ENCODE results near the gene FAM43B. TPM values are rescaled to one million over a fixed set of nuclear protein-coding genes. Genes with fewer than 3 reads are reported as not detected.
"Not testable (repeated sequence)": the region's sequence is repeated elsewhere in the genome, so short reads cannot be mapped to it uniquely, and the experiment has no call there.

The FAM43B gene
- total RNA-seq, 1 experiment from 2014 or later, result 2.9 TPM

DNA sequence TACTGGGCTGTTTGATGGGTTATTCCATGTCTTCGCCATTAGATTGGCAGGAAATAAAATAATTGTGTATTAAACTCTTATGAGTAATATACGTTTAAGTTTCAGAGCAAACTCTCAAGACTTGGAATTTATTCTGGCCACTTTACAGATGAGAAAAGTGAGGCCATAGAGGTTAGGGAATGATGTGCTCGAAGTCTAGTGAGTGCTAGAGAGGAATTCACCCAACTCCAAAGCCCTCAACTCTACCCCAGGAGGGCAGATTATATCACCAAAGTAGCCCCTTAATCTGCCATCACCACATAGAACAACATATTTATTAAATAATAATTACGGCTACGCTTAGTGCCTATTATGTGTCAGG is 44.0 kb upstream of the FAM43B start:
- Mint-ChIP-seq H3K27me3 (ENCODE audit: low read depth) (peaks cover 38% of the 10 kb centered on the region), H3K36me3 (no peaks in the 10 kb centered on the region; the same call in 1 of the 2 replicates), H3K27ac (no peak overlapping the region), H3K4me3 (peak overlapping the region; percentile 92), H3K9me3 (no peaks in the 10 kb centered on the region), H3K4me1 (peaks cover 4% of the 10 kb centered on the region; the same call in 1 of the 2 replicates)
- no peak for DNase-seq (ENCODE audit: low spot score)
- POLR2A ChIA-PET, result interaction anchor here (0.6 kb wide), 1 partner anchor 24 kb away, joined by 3 read pairs; no protein-coding TSS in a partner anchor
- ATAC-seq, result no peak
- CTCF ChIA-PET, result interaction anchor here (0.9 to 2.6 kb wide), 6 partner anchors 14 to 296 kb away, joined by 3 to 10 read pairs (median 5); partner anchors contain the start of gene DDOST
- TF ChIP-seq EMX1 (CRISPR knock-in tag; IDR thresholded peaks at IDR 0.05) (no peak), SP1 (CRISPR knock-in tag; conservative IDR thresholded peaks at IDR 0.05) (no peak), TEAD1 (CRISPR knock-in tag; IDR thresholded peaks at IDR 0.05) (no peak), NFE2L1 (CRISPR knock-in tag; IDR thresholded peaks at IDR 0.05) (no peak), MYBL2 (CRISPR knock-in tag; IDR thresholded peaks at IDR 0.05) (no peak)
- TF ChIP-seq, protein P1, sequence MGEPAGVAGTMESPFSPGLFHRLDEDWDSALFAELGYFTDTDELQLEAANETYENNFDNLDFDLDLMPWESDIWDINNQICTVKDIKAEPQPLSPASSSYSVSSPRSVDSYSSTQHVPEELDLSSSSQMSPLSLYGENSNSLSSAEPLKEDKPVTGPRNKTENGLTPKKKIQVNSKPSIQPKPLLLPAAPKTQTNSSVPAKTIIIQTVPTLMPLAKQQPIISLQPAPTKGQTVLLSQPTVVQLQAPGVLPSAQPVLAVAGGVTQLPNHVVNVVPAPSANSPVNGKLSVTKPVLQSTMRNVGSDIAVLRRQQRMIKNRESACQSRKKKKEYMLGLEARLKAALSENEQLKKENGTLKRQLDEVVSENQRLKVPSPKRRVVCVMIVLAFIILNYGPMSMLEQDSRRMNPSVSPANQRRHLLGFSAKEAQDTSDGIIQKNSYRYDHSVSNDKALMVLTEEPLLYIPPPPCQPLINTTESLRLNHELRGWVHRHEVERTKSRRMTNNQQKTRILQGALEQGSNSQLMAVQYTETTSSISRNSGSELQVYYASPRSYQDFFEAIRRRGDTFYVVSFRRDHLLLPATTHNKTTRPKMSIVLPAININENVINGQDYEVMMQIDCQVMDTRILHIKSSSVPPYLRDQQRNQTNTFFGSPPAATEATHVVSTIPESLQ (CRISPR knock-in tag; IDR thresholded peaks at IDR 0.05), result no peak
- TF ChIP-seq, protein P2, sequence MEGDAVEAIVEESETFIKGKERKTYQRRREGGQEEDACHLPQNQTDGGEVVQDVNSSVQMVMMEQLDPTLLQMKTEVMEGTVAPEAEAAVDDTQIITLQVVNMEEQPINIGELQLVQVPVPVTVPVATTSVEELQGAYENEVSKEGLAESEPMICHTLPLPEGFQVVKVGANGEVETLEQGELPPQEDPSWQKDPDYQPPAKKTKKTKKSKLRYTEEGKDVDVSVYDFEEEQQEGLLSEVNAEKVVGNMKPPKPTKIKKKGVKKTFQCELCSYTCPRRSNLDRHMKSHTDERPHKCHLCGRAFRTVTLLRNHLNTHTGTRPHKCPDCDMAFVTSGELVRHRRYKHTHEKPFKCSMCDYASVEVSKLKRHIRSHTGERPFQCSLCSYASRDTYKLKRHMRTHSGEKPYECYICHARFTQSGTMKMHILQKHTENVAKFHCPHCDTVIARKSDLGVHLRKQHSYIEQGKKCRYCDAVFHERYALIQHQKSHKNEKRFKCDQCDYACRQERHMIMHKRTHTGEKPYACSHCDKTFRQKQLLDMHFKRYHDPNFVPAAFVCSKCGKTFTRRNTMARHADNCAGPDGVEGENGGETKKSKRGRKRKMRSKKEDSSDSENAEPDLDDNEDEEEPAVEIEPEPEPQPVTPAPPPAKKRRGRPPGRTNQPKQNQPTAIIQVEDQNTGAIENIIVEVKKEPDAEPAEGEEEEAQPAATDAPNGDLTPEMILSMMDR (IDR thresholded peaks at IDR 0.05), result no peak
- TF ChIP-seq, protein P3, sequence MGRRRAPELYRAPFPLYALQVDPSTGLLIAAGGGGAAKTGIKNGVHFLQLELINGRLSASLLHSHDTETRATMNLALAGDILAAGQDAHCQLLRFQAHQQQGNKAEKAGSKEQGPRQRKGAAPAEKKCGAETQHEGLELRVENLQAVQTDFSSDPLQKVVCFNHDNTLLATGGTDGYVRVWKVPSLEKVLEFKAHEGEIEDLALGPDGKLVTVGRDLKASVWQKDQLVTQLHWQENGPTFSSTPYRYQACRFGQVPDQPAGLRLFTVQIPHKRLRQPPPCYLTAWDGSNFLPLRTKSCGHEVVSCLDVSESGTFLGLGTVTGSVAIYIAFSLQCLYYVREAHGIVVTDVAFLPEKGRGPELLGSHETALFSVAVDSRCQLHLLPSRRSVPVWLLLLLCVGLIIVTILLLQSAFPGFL (CRISPR knock-in tag; IDR thresholded peaks at IDR 0.05; ENCODE audit: borderline replicate concordance), result no peak

DNA sequence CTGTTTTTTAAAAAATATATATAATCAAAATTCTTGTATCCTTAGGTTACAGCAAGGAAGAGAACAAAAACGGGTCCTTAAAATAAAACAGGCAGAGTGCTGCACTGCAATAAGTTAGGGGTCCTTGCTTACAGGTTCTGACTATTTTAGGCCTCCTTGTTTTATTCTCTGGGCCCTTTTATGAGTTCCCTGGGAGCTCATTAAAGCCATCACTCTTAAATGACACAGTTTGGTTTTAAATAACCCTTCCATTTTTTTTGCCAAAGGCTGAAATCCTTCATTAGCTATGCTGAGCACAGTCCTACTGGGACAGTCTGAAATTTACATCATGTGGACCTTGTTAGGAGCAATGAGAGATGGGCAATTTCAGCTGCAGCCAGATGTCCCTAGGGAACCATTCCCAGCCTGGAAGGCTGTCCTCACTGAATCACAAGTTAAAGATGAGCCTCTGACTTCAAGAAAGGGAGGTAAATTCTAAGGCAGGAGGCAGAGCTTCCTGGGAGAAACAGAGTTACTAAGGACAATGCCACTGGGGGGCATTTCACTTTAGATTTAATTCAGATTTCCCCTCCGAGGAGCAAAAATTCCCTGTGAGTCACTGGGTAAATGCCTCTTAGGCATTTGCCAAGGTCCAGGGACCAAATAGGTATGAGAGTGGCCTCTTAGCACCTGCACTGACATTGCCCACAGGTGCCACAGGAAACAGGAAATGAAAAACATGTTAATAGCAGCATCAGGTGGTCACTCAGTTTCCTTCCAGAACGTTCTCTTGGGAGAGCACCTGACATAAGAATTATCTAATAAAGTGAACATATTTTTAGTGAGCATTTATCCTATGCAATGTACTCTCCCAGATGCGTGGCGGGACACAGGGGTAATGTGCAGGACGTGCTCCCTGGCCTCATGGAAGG is 40.6 kb upstream of the FAM43B start:
- no peak overlapping the region for H3K27ac Mint-ChIP-seq
- no peak for DNase-seq (ENCODE audit: low spot score)
- peaks cover 4% of the 10 kb centered on the region; the same call in 1 of the 2 replicates for H3K4me1 Mint-ChIP-seq
- peaks cover 50% of the 10 kb centered on the region for H3K27me3 Mint-ChIP-seq (ENCODE audit: low read depth)
- H3K4me3 Mint-ChIP-seq, result no peak overlapping the region
- no peaks in the 10 kb centered on the region for H3K9me3 Mint-ChIP-seq
- POLR2A ChIA-PET, result no interaction called here
- no peak for ATAC-seq
- H3K36me3 Mint-ChIP-seq, result no peaks in the 10 kb centered on the region
- no peak for TF ChIP-seq RELA (CRISPR knock-in tag; IDR thresholded peaks at IDR 0.05; ENCODE audit: borderline replicate concordance)
- TF ChIP-seq, protein P4, sequence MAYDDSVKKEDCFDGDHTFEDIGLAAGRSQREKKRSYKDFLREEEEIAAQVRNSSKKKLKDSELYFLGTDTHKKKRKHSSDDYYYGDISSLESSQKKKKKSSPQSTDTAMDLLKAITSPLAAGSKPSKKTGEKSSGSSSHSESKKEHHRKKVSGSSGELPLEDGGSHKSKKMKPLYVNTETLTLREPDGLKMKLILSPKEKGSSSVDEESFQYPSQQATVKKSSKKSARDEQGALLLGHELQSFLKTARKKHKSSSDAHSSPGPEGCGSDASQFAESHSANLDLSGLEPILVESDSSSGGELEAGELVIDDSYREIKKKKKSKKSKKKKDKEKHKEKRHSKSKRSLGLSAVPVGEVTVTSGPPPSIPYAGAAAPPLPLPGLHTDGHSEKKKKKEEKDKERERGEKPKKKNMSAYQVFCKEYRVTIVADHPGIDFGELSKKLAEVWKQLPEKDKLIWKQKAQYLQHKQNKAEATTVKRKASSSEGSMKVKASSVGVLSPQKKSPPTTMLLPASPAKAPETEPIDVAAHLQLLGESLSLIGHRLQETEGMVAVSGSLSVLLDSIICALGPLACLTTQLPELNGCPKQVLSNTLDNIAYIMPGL (CRISPR knock-in tag; IDR thresholded peaks at IDR 0.05), result no peak
- no peak for TF ChIP-seq ZBTB21 (CRISPR knock-in tag; IDR thresholded peaks at IDR 0.05; ENCODE audit: borderline replicate concordance)
- TF ChIP-seq, protein P5, sequence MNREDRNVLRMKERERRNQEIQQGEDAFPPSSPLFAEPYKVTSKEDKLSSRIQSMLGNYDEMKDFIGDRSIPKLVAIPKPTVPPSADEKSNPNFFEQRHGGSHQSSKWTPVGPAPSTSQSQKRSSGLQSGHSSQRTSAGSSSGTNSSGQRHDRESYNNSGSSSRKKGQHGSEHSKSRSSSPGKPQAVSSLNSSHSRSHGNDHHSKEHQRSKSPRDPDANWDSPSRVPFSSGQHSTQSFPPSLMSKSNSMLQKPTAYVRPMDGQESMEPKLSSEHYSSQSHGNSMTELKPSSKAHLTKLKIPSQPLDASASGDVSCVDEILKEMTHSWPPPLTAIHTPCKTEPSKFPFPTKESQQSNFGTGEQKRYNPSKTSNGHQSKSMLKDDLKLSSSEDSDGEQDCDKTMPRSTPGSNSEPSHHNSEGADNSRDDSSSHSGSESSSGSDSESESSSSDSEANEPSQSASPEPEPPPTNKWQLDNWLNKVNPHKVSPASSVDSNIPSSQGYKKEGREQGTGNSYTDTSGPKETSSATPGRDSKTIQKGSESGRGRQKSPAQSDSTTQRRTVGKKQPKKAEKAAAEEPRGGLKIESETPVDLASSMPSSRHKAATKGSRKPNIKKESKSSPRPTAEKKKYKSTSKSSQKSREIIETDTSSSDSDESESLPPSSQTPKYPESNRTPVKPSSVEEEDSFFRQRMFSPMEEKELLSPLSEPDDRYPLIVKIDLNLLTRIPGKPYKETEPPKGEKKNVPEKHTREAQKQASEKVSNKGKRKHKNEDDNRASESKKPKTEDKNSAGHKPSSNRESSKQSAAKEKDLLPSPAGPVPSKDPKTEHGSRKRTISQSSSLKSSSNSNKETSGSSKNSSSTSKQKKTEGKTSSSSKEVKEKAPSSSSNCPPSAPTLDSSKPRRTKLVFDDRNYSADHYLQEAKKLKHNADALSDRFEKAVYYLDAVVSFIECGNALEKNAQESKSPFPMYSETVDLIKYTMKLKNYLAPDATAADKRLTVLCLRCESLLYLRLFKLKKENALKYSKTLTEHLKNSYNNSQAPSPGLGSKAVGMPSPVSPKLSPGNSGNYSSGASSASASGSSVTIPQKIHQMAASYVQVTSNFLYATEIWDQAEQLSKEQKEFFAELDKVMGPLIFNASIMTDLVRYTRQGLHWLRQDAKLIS (CRISPR knock-in tag; IDR thresholded peaks at IDR 0.05; ENCODE audit: borderline replicate concordance), result no peak
- CTCF ChIA-PET, result interaction anchor here (1.6 kb wide), 1 partner anchor 63 kb away, joined by 3 read pairs; no protein-coding TSS in a partner anchor

DNA sequence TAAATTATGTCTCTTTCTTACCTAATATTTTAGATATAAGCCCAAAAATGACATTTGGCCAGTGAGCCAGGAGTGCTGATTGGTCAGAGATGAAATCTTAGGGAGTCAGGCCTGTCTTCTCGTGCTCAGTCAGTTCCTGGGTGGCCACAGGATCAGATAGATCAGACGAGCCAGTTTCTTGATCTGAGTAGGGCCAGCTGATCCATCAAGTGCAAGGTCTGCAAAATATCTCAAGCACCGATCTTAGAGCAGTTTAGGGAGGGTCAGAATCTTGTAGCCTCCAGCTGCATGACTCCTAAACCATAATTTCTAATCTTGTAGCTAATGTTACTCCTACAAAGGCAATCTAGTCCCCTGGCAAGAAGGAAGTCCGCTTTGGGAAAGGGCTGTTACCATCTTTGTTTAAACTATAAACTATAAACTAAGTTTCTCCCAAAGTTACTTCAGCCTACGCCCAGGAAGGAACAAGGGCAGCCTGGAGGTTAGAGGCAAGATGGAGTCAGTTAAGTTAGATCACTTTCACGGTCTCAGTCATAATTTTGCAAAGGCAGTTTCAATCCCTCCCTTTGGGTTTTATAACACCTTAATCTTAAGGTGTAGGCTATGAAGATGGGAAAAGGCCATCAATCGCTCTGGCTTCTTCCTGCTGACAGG is 32.6 kb upstream of the FAM43B start:
- H3K4me1 Mint-ChIP-seq; DNase-seq (ENCODE audit: low spot score); H3K9me3 Mint-ChIP-seq; POLR2A ChIA-PET; H3K27ac Mint-ChIP-seq; H3K36me3 Mint-ChIP-seq; ATAC-seq; H3K4me3 Mint-ChIP-seq: not testable (repeated sequence)
- H3K27me3 Mint-ChIP-seq (ENCODE audit: low read depth), result peaks cover 31% of the 10 kb centered on the region
- CTCF ChIA-PET, result interaction anchor here (1.0 kb wide), 1 partner anchor 69 kb away, joined by 3 read pairs; the partner anchor contains the start of gene CDA

Measured in WTC11 (cell line).